ENCODE results near the gene EMC8. TPM values are rescaled to one million over a fixed set of nuclear protein-coding genes. Genes with fewer than 3 reads are reported as not detected.

Gene EMC8
- total and polyA plus RNA-seq, 5 experiments from 2014 or later: 21.6 to 38.7 (median 28.6) TPM

DNA sequence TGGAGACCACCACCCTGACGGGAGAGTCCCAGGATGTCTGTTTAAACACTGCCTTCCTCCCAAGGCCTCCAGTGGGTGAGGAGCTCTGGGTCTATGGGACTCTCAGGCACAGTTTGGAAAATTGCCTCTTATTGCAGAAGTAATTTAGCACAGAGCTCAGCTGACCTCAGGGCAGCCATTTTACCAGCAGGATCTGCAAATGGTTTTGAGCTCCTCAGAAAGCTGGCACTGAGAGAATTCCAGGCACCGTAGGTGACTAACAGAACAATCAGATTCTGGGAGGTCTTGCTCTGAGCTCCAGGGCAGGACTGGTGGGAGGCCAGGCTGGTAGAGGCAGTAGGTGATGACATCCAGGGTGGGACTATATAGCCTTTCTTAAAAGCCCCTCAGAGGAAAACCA is 31.1 kb downstream of the EMC8 start:
- POLR2A ChIA-PET: no interaction called here
- Mint-ChIP-seq H3K9me3 (no peaks in the 10 kb centered on the region), H3K27me3 (no peaks in the 10 kb centered on the region), H3K4me1 (peaks cover 0 to 3% (median 0%) of the 10 kb centered on the region in 4 donors), H3K4me3 (no peak overlapping the region), H3K36me3 (peaks cover 0 to 21% (median 9%) of the 10 kb centered on the region in 3 donors), H3K27ac (peak overlapping the region in 3 of 10 donors; percentile 27 to 87 (median 72))
- ATAC-seq (no peak), DNase-seq (peak in 1 of 10 donors; percentile 47)

DNA sequence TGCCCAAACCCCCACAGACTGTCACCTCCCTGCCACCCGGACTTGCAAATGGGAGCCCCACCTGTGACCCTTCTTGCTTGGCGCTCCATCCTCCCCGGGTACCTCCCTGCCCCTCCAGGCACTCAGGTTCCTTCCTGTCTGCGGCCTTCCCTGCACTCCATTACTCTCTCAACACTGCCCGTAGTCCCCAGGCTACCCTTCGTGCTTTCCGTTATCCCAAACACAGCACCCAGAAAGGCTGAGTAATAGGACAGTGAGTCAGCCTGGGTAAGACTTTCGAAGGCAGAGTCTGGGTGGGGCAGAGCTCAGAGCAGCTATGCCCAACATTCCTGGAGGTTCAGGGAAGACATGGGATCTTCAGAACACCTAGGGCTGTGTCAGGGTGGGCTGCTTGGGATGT is 31.8 kb downstream of the EMC8 start:
- Mint-ChIP-seq H3K27me3 (no peaks in the 10 kb centered on the region), H3K9me3 (no peaks in the 10 kb centered on the region), H3K4me1 (peaks cover 0 to 3% (median under 1%) of the 10 kb centered on the region in 4 donors), H3K4me3 (no peak overlapping the region), H3K36me3 (peaks cover 0 to 21% (median 9%) of the 10 kb centered on the region in 3 donors), H3K27ac (peak overlapping the region in 1 of 10 donors; percentile 30)
- POLR2A ChIA-PET: no interaction called here
- ATAC-seq (no peak), DNase-seq (peak in 1 of 10 donors; percentile 53)

DNA sequence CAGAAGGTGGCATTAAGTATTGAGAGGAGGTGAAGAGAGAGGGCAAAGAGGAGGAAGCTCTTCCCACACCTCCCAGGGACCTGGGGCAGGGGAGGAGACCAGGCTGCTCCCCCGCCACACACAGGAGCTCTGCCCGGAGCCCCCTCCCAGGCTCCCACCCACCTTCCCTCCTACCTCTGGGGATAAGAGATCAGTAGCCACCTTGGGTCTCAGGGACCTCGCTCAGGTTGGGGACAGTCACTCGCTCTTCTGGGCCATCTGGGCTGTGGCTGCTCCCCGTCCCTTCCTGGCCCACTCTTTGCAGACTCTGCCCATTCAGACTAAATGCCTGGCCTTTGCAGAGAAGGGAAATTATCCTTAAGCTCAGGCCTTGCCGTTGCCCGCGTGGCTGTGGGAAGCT is 33.6 kb downstream of the EMC8 start:
- Mint-ChIP-seq H3K27me3 (no peaks in the 10 kb centered on the region), H3K27ac (peak overlapping the region in 1 of 10 donors; percentile 27)
- POLR2A ChIA-PET: no interaction called here

DNA sequence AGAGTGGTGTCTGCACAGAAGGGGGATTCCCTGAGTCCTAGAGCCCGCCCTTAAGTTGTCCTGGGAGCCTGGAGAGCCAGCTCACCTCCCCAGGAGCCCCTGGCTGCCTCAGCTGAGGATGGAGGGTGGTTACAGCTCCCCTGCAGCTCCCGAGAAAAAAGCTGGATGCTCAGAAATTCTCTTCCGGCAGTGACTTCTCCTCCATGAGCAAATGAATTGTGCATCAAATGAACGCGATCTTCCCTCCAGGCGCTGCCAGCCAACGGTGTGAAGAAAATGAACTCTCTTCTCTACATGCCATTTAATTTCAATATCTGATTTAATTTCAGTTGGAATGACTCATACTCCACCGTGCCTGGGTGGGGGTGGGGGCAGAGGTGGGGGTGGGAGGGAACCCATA is 34.1 kb downstream of the EMC8 start:
- H3K27me3 Mint-ChIP-seq: no peaks in the 10 kb centered on the region
- no peak for DNase-seq
- H3K9me3 Mint-ChIP-seq: no peaks in the 10 kb centered on the region
- H3K4me3 Mint-ChIP-seq: no peak overlapping the region
- H3K36me3 Mint-ChIP-seq: peaks cover 0 to 6% (median 3%) of the 10 kb centered on the region in 3 donors
- peaks cover 0 to 13% (median 1%) of the 10 kb centered on the region in 4 donors for H3K4me1 Mint-ChIP-seq
- POLR2A ChIA-PET: no interaction called here
- no peak overlapping the region for H3K27ac Mint-ChIP-seq
- ATAC-seq: no peak

More for the DNA sequence above, 33.6 kb downstream of the EMC8 start:
- H3K36me3 Mint-ChIP-seq: peaks cover 0 to 9% (median 8%) of the 10 kb centered on the region in 3 donors
- no peaks in the 10 kb centered on the region for H3K9me3 Mint-ChIP-seq
- DNase-seq (peak in 1 of 10 donors; percentile 40), ATAC-seq (no peak)
- peaks cover 0 to 12% (median 1%) of the 10 kb centered on the region in 4 donors for H3K4me1 Mint-ChIP-seq
- no peak overlapping the region for H3K4me3 Mint-ChIP-seq

DNA sequence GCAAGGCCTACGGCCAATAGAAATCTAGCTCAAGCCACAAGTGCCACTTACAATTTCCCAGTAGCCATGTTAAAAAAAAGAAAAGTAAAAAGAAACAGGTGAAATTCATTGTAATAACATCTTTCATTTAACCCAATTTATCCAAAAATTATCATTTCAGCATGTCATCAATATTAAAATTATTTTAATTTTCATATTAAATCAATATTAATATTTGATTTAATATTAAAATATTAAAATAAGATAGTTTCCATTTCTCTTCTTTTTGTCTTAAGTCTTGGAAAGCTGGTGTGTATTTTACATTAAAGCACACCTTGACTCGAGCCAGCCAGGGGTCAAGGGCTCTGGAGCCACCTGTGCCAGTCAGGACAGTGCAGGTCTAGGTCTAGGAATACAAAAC is 35.7 kb downstream of the EMC8 start:
- no peaks in the 10 kb centered on the region for H3K36me3 Mint-ChIP-seq
- H3K27me3 Mint-ChIP-seq: peaks cover 2 to 16% (median 8%) of the 10 kb centered on the region in 5 donors
- POLR2A ChIA-PET: interaction anchor here (0.7 kb wide), 1 partner anchor 21 kb away, joined by 3 read pairs; no protein-coding TSS in a partner anchor
- H3K27ac Mint-ChIP-seq: no peak overlapping the region
- H3K4me3 Mint-ChIP-seq: no peak overlapping the region
- peaks cover 9 to 29% (median 12%) of the 10 kb centered on the region in 4 donors for H3K4me1 Mint-ChIP-seq
- ATAC-seq (no peak), DNase-seq (no peak)
- no peaks in the 10 kb centered on the region for H3K9me3 Mint-ChIP-seq

DNA sequence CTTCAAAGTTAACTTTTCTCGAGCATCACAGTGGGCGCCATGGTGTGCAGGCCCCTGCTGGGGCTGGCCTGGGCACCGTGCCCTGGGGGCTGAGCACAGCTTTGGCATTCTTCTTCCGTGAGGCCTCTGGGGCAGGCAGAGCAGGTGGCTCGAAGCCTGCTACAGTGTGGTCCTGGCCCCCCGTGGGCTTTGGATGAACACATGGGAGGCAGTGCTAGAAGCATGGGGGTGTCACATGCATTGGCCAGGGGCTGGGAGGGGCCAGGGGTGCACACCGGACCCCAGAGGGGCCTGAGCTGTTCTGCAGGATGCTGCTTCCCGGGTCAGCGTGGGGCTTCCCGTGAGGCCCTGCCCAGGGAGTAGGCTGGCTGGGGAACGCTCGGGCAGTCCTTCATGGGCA is 36.4 kb downstream of the EMC8 start:
- no peak overlapping the region for H3K4me3 Mint-ChIP-seq
- no peak overlapping the region for H3K27ac Mint-ChIP-seq
- no peaks in the 10 kb centered on the region for H3K36me3 Mint-ChIP-seq
- H3K9me3 Mint-ChIP-seq: no peaks in the 10 kb centered on the region
- DNase-seq: peak in 1 of 10 donors; percentile 51
- POLR2A ChIA-PET: no interaction called here
- H3K4me1 Mint-ChIP-seq: peaks cover 9 to 33% (median 13%) of the 10 kb centered on the region in 4 donors
- no peak for ATAC-seq
- peaks cover 2 to 20% (median 8%) of the 10 kb centered on the region in 5 donors for H3K27me3 Mint-ChIP-seq

DNA sequence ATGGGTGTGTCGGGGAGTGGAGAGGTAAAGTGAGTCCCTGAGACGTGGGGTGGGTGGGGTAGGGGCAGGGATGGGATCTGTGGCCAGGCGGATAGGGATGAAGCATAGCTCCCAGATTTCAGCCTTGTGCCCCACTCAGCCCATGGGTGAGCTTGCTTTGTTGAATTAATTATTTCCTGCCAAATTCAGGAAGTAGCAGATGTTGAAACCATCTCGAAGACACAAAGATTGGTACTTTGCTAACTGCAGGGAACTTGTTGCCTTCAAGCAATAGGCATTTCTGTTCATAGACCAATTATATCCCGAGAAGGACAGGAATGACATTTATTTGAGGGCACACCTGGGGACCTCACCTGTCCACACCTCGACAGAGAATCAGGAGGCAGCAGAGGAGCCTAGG is 37.5 kb downstream of the EMC8 start:
- no peaks in the 10 kb centered on the region for H3K9me3 Mint-ChIP-seq

DNA sequence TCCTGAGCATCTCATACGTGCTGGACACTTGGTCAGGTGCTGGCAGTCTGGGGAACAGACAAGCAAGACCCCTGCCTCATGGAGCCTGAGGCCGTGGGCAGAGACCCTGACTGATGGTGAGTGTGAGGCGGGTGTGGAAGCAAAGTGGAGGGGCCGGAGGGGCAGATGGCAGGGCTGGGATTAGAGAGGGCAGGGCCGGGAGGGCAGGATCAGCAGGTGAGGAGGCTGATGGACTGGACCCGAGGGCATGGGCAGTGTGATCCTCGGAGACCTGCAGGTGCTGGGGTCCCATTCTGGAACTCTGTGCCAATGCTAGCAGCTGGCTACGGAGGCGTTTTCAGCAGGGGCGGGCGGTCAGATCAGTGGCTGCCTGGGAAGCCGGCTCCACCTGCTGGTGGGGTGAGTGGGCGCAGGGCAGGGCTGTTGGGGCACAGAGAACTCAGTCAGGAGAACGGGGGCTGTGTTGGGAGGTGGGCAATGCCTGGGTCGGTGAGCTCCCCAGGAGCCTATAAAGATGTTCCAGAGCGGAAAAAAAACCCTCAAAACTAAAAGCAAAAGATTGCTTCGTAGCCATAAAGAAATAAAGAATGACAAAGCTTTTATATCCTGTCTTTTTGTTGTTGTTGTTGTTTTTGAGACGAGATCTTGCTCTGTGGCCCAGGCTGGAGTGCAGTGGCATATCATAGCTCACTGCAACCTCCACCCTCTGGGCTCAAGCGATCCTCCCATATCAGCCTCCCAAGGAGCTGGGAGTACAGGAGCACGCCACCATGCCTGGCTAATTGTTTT is 39.5 kb downstream of the EMC8 start:
- peak; percentile 57 to 66 for ATAC-seq
- H3K27me3 Mint-ChIP-seq: peaks cover 4 to 21% (median 8%) of the 10 kb centered on the region in 5 donors
- no peaks in the 10 kb centered on the region for H3K9me3 Mint-ChIP-seq
- no peaks in the 10 kb centered on the region for H3K36me3 Mint-ChIP-seq
- POLR2A ChIA-PET: interaction anchor here (1.2 to 1.3 kb wide), 2 partner anchors 23 to 26 kb away, joined by 3 read pairs; no protein-coding TSS in a partner anchor
- DNase-seq: peak in 3 of 10 donors; percentile 11 to 35 (median 15)
- H3K27ac Mint-ChIP-seq: peak overlapping the region in 2 of 10 donors; percentile 65 to 93
- peaks cover 6 to 54% (median 13%) of the 10 kb centered on the region in 4 donors for H3K4me1 Mint-ChIP-seq
- peak overlapping the region in 1 of 10 donors; percentile 48 for H3K4me3 Mint-ChIP-seq

More for the DNA sequence above, 37.5 kb downstream of the EMC8 start:
- Mint-ChIP-seq H3K4me1 (peaks cover 6 to 44% (median 13%) of the 10 kb centered on the region in 4 donors), H3K36me3 (no peaks in the 10 kb centered on the region), H3K27me3 (peaks cover 2 to 21% (median 8%) of the 10 kb centered on the region in 5 donors), H3K27ac (no peak overlapping the region), H3K4me3 (no peak overlapping the region)
- POLR2A ChIA-PET: interaction anchor here (0.9 kb wide), 1 partner anchor 11 kb away, joined by 3 read pairs; the partner anchor contains the start of gene C16orf74
- ATAC-seq: no peak
- no peak for DNase-seq

DNA sequence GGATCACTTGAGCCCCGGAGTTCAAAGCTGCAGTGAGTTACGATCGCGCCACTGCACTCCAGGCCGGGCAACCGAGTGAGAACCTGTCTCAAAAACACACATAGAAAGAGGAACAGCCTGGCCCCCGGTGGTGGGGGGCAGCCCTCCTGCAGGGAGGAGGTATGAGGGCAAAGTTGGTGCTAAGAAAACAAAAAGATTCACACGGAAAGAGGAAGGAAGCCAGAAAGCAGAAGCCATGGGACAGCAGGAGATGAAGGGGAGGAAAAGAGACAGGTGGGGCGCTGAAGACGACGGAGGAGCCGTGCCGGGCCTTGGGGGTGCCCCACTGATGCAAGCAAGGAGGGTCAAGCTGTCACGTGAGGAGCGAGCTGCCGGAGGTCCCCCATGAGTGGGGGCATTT is 40.2 kb downstream of the EMC8 start:
- no peaks in the 10 kb centered on the region for H3K9me3 Mint-ChIP-seq
- peak; percentile 26 to 36 for ATAC-seq
- H3K27me3 Mint-ChIP-seq: peaks cover 4 to 23% (median 8%) of the 10 kb centered on the region in 5 donors
- DNase-seq: no peak
- POLR2A ChIA-PET: interaction anchor here (0.6 to 1.3 kb wide), 2 partner anchors 20 to 22 kb away, joined by 3 to 5 read pairs; no protein-coding TSS in a partner anchor
- peaks cover 6 to 58% (median 13%) of the 10 kb centered on the region in 4 donors for H3K4me1 Mint-ChIP-seq
- H3K36me3 Mint-ChIP-seq: no peaks in the 10 kb centered on the region
- H3K4me3 Mint-ChIP-seq: peak overlapping the region in 6 of 10 donors; percentile 26 to 69 (median 41)
- H3K27ac Mint-ChIP-seq: peak overlapping the region in 7 of 10 donors; percentile 21 to 93 (median 65)

DNA sequence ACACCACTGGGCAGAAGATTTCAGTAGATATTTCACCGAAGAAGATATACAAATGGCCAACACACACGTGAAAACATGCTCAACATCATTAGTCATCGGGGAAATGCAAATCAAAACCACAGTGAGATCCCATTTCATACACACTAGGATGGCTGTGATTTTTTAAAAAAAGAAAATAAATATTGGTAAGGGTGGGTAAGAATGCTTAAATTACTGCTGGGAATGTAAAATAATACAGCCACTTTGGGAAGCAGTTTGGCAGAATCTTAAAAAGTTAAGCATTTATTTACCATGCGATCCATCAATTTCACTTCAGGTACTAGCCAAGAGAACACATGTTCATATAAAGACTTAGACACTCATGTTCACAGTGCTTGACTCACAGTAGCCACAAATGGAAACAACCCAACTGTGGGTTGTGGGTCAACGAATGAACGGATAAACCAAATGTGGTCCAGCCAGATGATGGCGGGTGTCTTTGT is 42.0 kb downstream of the EMC8 start:
- Mint-ChIP-seq H3K4me1 (peaks cover 6 to 70% (median 13%) of the 10 kb centered on the region in 4 donors), H3K9me3 (no peaks in the 10 kb centered on the region), H3K4me3 (peak overlapping the region in 1 of 10 donors; percentile 6), H3K27ac (peak overlapping the region in 2 of 10 donors; percentile 8 to 79), H3K27me3 (peaks cover 4 to 34% (median 8%) of the 10 kb centered on the region in 5 donors), H3K36me3 (no peaks in the 10 kb centered on the region)
- peak in 1 of 2 donors; percentile 19 for ATAC-seq
- POLR2A ChIA-PET: no interaction called here
- no peak for DNase-seq

DNA sequence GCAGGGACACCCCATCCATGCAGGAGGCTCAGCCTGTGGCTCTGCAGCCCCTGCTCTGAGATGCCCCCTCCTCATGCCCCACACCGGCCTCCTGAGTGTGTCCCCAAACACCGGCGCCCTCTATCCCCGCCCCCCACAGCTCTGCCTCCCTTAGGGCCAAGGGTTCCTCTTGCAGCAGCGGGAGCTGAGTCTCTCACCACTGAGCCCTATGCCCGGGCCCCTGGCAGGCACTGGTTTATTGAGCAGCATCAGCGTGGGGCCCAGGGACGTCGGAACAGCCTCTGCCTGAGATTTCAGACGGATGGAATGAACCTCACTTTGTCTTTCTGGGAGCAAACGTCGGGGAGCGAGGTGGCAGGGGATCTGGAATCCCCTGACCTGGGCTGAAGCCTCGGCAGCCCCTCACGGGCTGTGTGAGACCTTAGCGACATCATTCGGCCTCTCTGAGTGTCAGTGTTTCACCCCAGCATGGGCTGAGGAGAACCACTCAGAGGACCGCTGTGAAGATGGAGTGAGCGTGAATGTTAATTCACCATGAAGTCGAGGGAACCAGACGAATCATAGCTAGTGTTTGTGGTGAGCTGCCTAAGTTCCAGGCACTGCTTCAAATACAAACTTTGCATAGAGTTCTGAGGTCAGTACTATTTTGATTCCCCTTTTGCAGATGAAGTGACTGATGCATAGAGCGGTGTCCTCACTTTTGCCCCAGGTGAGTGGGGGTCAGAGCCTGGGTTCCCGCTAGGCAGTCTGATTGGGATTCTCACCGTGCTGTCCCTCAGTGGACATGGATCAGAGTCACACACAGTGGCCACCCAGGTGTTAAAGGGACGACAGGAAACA is 43.2 kb downstream of the EMC8 start:
- Mint-ChIP-seq H3K9me3 (no peaks in the 10 kb centered on the region), H3K4me1 (peaks cover 6 to 71% (median 16%) of the 10 kb centered on the region in 4 donors), H3K27ac (peak overlapping the region in 2 of 10 donors; percentile 72 to 79), H3K4me3 (peak overlapping the region in 1 of 10 donors; percentile 68), H3K27me3 (peaks cover 4 to 42% (median 8%) of the 10 kb centered on the region in 5 donors), H3K36me3 (no peaks in the 10 kb centered on the region)
- DNase-seq (no peak), ATAC-seq (peak in 1 of 2 donors; percentile 39)
- POLR2A ChIA-PET: no interaction called here

DNA sequence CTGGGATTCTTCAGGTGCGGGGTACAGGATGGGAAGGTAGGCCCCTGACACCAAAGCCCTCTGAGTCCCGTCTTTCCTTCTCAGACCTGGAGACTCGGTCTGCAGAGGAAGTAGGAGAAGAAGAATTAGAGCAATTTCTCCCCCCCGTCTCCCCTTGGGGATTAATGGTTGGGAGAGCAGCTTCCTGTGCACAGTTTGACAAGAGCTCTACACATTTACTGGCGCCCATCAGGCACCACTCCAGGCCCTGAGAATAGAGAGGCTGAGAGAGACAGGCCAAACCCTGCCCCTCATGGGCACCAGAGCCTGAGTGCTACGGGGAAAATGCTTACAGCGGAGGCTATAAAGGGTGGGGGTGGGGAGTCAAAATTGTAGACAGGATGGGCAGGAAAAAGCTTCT is 44.9 kb downstream of the EMC8 start:
- Mint-ChIP-seq H3K27ac (peak overlapping the region in 2 of 10 donors; percentile 11 to 72), H3K36me3 (no peaks in the 10 kb centered on the region), H3K4me1 (peaks cover 10 to 71% (median 19%) of the 10 kb centered on the region in 4 donors), H3K9me3 (no peaks in the 10 kb centered on the region), H3K27me3 (peaks cover 5 to 38% (median 12%) of the 10 kb centered on the region in 5 donors), H3K4me3 (peak overlapping the region in 1 of 10 donors; percentile 64)
- no peak for ATAC-seq
- DNase-seq: no peak
- POLR2A ChIA-PET: interaction anchor here (0.7 to 1.9 kb wide), 3 partner anchors 19 to 23 kb away, joined by 3 to 7 read pairs (median 5); no protein-coding TSS in a partner anchor

Data from naive thymus-derived CD8-positive, alpha-beta T cell (primary cell).